HEK293 (cell line): ENCODE measurements around the gene SRPRB.

Experiments used
- CTCF ChIA-PET: fragments of 350-600 bp; formaldehyde crosslinking; extraction: SDS; loops from one replicate; lab custom pipeline; 2021; ENCODE audit warnings: antibody characterized with exemption; lab: Yijun Ruan, JAX
- POLR2A ChIA-PET: fragments of 300-600 bp; formaldehyde crosslinking; extraction: SDS; loops from one replicate; lab custom pipeline; 2020; ENCODE audit warnings: antibody characterized with exemption, inconsistent platforms; lab: Yijun Ruan, JAX
- H3K27ac ChIP-seq: fragments of 200-500 bp; sonication (Bioruptor generic); 2 replicates; pipeline ENCODE4 v1.5.1; 2014; ENCODE audit warnings: low read depth, low read length, control low read depth, inconsistent platforms; ENCODE audit errors: extremely low read depth
- H3K36me3 ChIP-seq, 2 experiments: fragments of 200-500 bp in 1 of 2; sonication (Bioruptor generic) in 1 of 2; 1 replicate in 1 of 2; 2 replicates in 1 of 2; pipeline ENCODE4 v1.5.1; 2014 to 2017; ENCODE audit warnings: inconsistent platforms in 2 of 2, low read length in 2 of 2; ENCODE audit not compliant: control insufficient read depth in 2 of 2, insufficient read depth in 1 of 2
- H3K4me1 ChIP-seq: fragments of 200-500 bp; sonication (Bioruptor generic); 2 replicates; pipeline ENCODE4 v1.5.1; 2014; ENCODE audit warnings: mild to moderate bottlenecking, low read length, inconsistent platforms; ENCODE audit not compliant: control insufficient read depth, insufficient read depth
- H3K4me3 ChIP-seq: 2 replicates; pipeline ENCODE4 v1.5.1; 2011; ENCODE audit warnings: low read depth, mild to moderate bottlenecking, control low read depth, low read length, moderate library complexity
- H3K9me3 ChIP-seq: fragments of 200-500 bp; sonication (Bioruptor generic); 2 replicates; pipeline ENCODE4 v1.5.1; 2014; ENCODE audit warnings: low read depth, low read length, inconsistent platforms; ENCODE audit not compliant: control insufficient read depth, insufficient read depth
- BCL6B ChIP-seq: fragments of 450-650 bp; formaldehyde crosslinking; IDR thresholded peaks from 2 replicates; pipeline ENCODE4 v1.5.1; 2017; ENCODE audit warnings: missing biosample characterization, missing genetic modification characterization
- KLF1 ChIP-seq: fragments of 450-650 bp; formaldehyde crosslinking; IDR thresholded peaks from 2 replicates; pipeline ENCODE4 v1.5.1; 2016; ENCODE audit warnings: missing biosample characterization, missing genetic modification characterization
- PRDM4 ChIP-seq: fragments of 450-650 bp; formaldehyde crosslinking; IDR thresholded peaks from 2 replicates; pipeline ENCODE4 v1.5.1; 2017; ENCODE audit warnings: missing biosample characterization, missing genetic modification characterization
- ZBTB6 ChIP-seq: fragments of 450-650 bp; formaldehyde crosslinking; IDR thresholded peaks from 2 replicates; pipeline ENCODE4 v1.5.1; 2017; ENCODE audit warnings: missing biosample characterization, missing genetic modification characterization
- ZNF221 ChIP-seq: fragments of 450-650 bp; formaldehyde crosslinking; IDR thresholded peaks from 2 replicates; pipeline ENCODE4 v1.5.1; 2017; ENCODE audit warnings: missing biosample characterization, missing genetic modification characterization, borderline replicate concordance
- ZNF280D ChIP-seq: fragments of 450-650 bp; formaldehyde crosslinking; IDR thresholded peaks from 2 replicates; pipeline ENCODE4 v1.5.1; 2016; ENCODE audit warnings: missing biosample characterization, missing genetic modification characterization
- ZNF473 ChIP-seq: fragments of 450-650 bp; formaldehyde crosslinking; IDR thresholded peaks from 2 replicates; pipeline ENCODE4 v1.5.1; 2017; ENCODE audit warnings: missing biosample characterization, missing genetic modification characterization
- ZNF518A ChIP-seq: fragments of 450-650 bp; formaldehyde crosslinking; conservative IDR thresholded peaks from 2 replicates; pipeline ENCODE4 v1.5.1; 2016; ENCODE audit warnings: low read depth, missing biosample characterization, missing genetic modification characterization

The SRPRB gene

GRCh38 chr3:133776794-133777438 lies 28.7 kb upstream of the SRPRB start:
- Histone ChIP-seq H3K4me1 (no peaks in the 10 kb centered on the region), H3K27ac (no peak overlapping the region), H3K9me3 (no peaks in the 10 kb centered on the region), H3K4me3 (no peak overlapping the region), H3K36me3 (no peaks in the 10 kb centered on the region)
- ChIA-PET POLR2A (no interaction called here), CTCF (no interaction called here)
- TF ChIP-seq ZNF280D (tag by site-specific recombination) (no peak), ZNF518A (no peak)

GRCh38 chr3:133777807-133778568 lies 27.6 kb upstream of the SRPRB start:
- ChIA-PET POLR2A (no interaction called here), CTCF (no interaction called here)
- TF ChIP-seq KLF1 (no peak), BCL6B (tag by site-specific recombination) (no peak), ZBTB6 (no peak), ZNF473 (tag by site-specific recombination) (no peak), ZNF221 (no peak), PRDM4 (no peak)
- H3K9me3 ChIP-seq: no peaks in the 10 kb centered on the region
- H3K4me3 ChIP-seq: no peak overlapping the region
- H3K27ac ChIP-seq: no peak overlapping the region
- no peaks in the 10 kb centered on the region for H3K36me3 ChIP-seq
- H3K4me1 ChIP-seq: no peaks in the 10 kb centered on the region
